D721Med (cell line): ENCODE measurements around the gene TMEM169.

Experiments used
- DNase-seq: peaks from one replicate; pipeline ENCODE4 v3.0.0; 2011; ENCODE audit warnings: low spot score; ENCODE audit not compliant: insufficient read length
- FAIRE-seq: peaks from 2 replicates; lab custom pipeline; 2011; peaks lifted over from hg19 to GRCh38; lab: Jason Lieb, UNC
- CTCF ChIP-seq: IDR thresholded peaks from 2 replicates; pipeline ENCODE4 v1.5.1; 2012; ENCODE audit warnings: mild to moderate bottlenecking, control low read depth; ENCODE audit not compliant: insufficient read depth; ENCODE audit errors: missing control alignments

TMEM169 gene

GRCh38 chr2:216151313-216152025 lies 69.8 kb downstream of the TMEM169 start:
- FAIRE-seq: no peak
- peak; percentile 27 for TF ChIP-seq CTCF
- no peak for DNase-seq
